B cell (primary cell): ENCODE data around the gene FARP1. TPM values are rescaled to one million over a fixed set of nuclear protein-coding genes. Genes with fewer than 3 reads are reported as not detected.

Experiments used
- ATAC-seq: fragments of 200-7000 bp; cut with Tn5 transposase; one replicate; pipeline ENCODE4 v1.10.0; 2021; ENCODE audit warnings: low read depth, mild to moderate bottlenecking, moderate number of reproducible peaks, moderate library complexity
- CTCF ChIA-PET: fragments of 350-600 bp; sonication (Branson Sonifier 250); formaldehyde crosslinking; loops from one replicate; lab custom pipeline; 2021; ENCODE audit warnings: antibody characterized with exemption, inconsistent platforms; lab: Charles Lee
- POLR2A ChIA-PET: fragments of 350-600 bp; sonication (Branson Sonifier 250); formaldehyde crosslinking; loops from one replicate; lab custom pipeline; 2021; ENCODE audit warnings: antibody characterized with exemption; lab: Charles Lee
- DNase-seq: peaks from one replicate; pipeline ENCODE4 v3.0.0; 2013
- H2AFZ ChIP-seq: 2 replicates; pipeline ENCODE4 v1.6.1; 2012; ENCODE audit warnings: mild to moderate bottlenecking, low read depth, low read length; ENCODE audit not compliant: insufficient read depth, poor library complexity, severe bottlenecking
- H3K27ac ChIP-seq, 2 donors: 1 replicate in 1 of 2; 2 replicates in 1 of 2; pipeline ENCODE4 v1.5.1; 2012 to 2013; ENCODE audit warnings: low read length in 2 of 2, mild to moderate bottlenecking in 2 of 2, moderate library complexity in 1 of 2
- H3K27me3 ChIP-seq, 4 experiments: fragments of 200-600 bp in 1 of 4; sonication (generic) in 1 of 4; replicated peaks in 1 of 4; 1 replicate in 2 of 4; 2 replicates in 2 of 4; pipeline versions ENCODE4 v1.6.1 to v1.7.0; 2013 to 2016; ENCODE audit warnings: low read length in 3 of 4, mild to moderate bottlenecking in 2 of 4, mixed read lengths in 1 of 4, moderate library complexity in 1 of 4; ENCODE audit not compliant: insufficient read depth in 4 of 4, control insufficient read depth in 3 of 4; ENCODE audit errors: control extremely low read depth in 1 of 4
- H3K36me3 ChIP-seq, 2 experiments: replicated peaks in 1 of 2; 1 replicate in 1 of 2; 2 replicates in 1 of 2; pipeline versions ENCODE4 v1.6.1 to v1.7.1; 2013; ENCODE audit warnings: low read length in 1 of 2; ENCODE audit not compliant: insufficient read depth in 2 of 2, control insufficient read depth in 1 of 2; ENCODE audit errors: control extremely low read depth in 1 of 2, extremely low read depth in 1 of 2
- H3K4me1 ChIP-seq, 2 donors: fragments of 200-600 bp in 1 of 2; sonication (generic) in 1 of 2; 1 replicate in 1 of 2; 2 replicates in 1 of 2; pipeline versions ENCODE4 v1.5.1 to v1.6.1; 2013 to 2017; ENCODE audit warnings: low read length in 2 of 2; ENCODE audit not compliant: control insufficient read depth in 2 of 2, insufficient read depth in 2 of 2
- H3K4me2 ChIP-seq: replicated peaks from 2 replicates; pipeline ENCODE3; 2012; ENCODE audit warnings: mild to moderate bottlenecking, low read depth, low read length; ENCODE audit not compliant: poor library complexity, severe bottlenecking
- H3K4me3 ChIP-seq, 5 experiments: fragments of 200-600 bp in 1 of 5; sonication (generic) in 1 of 5; 1 replicate in 3 of 5; 2 replicates in 2 of 5; pipeline versions ENCODE4 v1.5.1 to v1.7.0; 2011 to 2016; ENCODE audit warnings: low read length in 4 of 5, mild to moderate bottlenecking in 4 of 5, low read depth in 2 of 5, control low read depth in 1 of 5, moderate library complexity in 1 of 5; ENCODE audit not compliant: insufficient read depth in 1 of 5; ENCODE audit errors: control extremely low read depth in 1 of 5, extremely low read depth in 1 of 5
- H3K79me2 ChIP-seq: fragments of 200-600 bp; sonication (generic); one replicate; pipeline ENCODE4 v1.6.0; 2016; ENCODE audit warnings: low read length; ENCODE audit not compliant: control insufficient read depth, insufficient read depth
- H3K9ac ChIP-seq: fragments of 200-600 bp; sonication (generic); 2 replicates; pipeline ENCODE4 v1.6.1; 2017; ENCODE audit warnings: mild to moderate bottlenecking, low read length, moderate library complexity
- H3K9me3 ChIP-seq, 3 donors: one replicate each; pipeline versions ENCODE4 v1.6.1 to v1.7.1; 2013; ENCODE audit warnings: low read length in 2 of 3; ENCODE audit not compliant: control insufficient read depth in 2 of 3, insufficient read depth in 1 of 3; ENCODE audit errors: control extremely low read depth in 1 of 3
- H4K20me1 ChIP-seq: 2 replicates; pipeline ENCODE4 v1.6.0; 2012; ENCODE audit warnings: mild to moderate bottlenecking, low read length; ENCODE audit not compliant: insufficient read depth, control insufficient read depth, poor library complexity, severe bottlenecking
- H3K27ac Mint-ChIP-seq: one replicate; pipeline ENCODE4 v1.8.0; 2021; ENCODE audit warnings: mixed read lengths
- H3K27me3 Mint-ChIP-seq: one replicate; pipeline ENCODE4 v1.8.0; 2021; ENCODE audit warnings: mixed read lengths
- H3K4me1 Mint-ChIP-seq: one replicate; pipeline ENCODE4 v1.8.0; 2021; ENCODE audit warnings: mixed read lengths
- H3K4me3 Mint-ChIP-seq: one replicate; pipeline ENCODE4 v1.8.0; 2021; ENCODE audit warnings: mixed read lengths
- H3K9me3 Mint-ChIP-seq: one replicate; pipeline ENCODE4 v1.8.0; 2022; ENCODE audit warnings: mixed read lengths; ENCODE audit not compliant: insufficient read depth
- CTCF ChIP-seq: fragments of 200-600 bp; IDR thresholded peaks from one replicate; pipeline ENCODE4 v1.8.0; 2022; ENCODE audit warnings: antibody characterized with exemption, mild to moderate bottlenecking
- EZH2 ChIP-seq: IDR thresholded peaks from 2 replicates; pipeline ENCODE4 v1.6.1; 2012; ENCODE audit warnings: borderline replicate concordance, low read depth, mild to moderate bottlenecking, moderate library complexity, low read length; ENCODE audit not compliant: insufficient read depth, poor library complexity, severe bottlenecking
- WGBS: methylation state at CpG from one replicate; pipeline ENCODE4 v1.1.5; 2013; ENCODE audit warnings: missing lambda C conversion rate; ENCODE audit not compliant: insufficient coverage; 5-methylcytosine and 5-hydroxymethylcytosine counted together
- intact Hi-C: fragments of 100-400 bp; cut with micrococcal nuclease; formaldehyde crosslinking; loops from one replicate; pipeline ENCODE4 v1.10.0; 2022
- polyA plus RNA-seq: library from polyadenylated mRNA; depleted of rRNA; stranded (reverse); fragments of >200 nt; gene quantifications from 2 replicates; pipeline ENCODE4 v1.2.3, GENCODE V29; 2012
- total RNA-seq, 2 donors: library from RNA; stranded (reverse); fragments of 120-200 nt in 1 of 2; gene quantifications; 1 replicate in 1 of 2; 2 replicates in 1 of 2; pipeline versions ENCODE4 v1.2.3 to v1.2.4, GENCODE V29; 2013 to 2022

FARP1 gene
- total and polyA plus RNA-seq, 2 donors (not counting 1 experiment from before 2014, with no cell fraction given), result 0.15 to 1.5 TPM

- Histone ChIP-seq H3K4me2 (no peak overlapping the region), H3K9ac (no peak overlapping the region), H3K4me3 (no peak overlapping the region), H3K36me3 (no peaks in the 10 kb centered on the region), H2AFZ (no peak overlapping the region), H3K9me3 (peaks cover 0 to 11% (median 0%) of the 10 kb centered on the region in 3 donors), H3K4me1 (peaks cover 5% of the 10 kb centered on the region in 2 donors), H3K27me3 (peaks cover 0 to 7% (median 4%) of the 10 kb centered on the region in 4 experiments), H3K79me2 (no peaks in the 10 kb centered on the region), H3K27ac (no peak overlapping the region), H4K20me1 (no peaks in the 10 kb centered on the region)
- peaks cover 5% of the 10 kb centered on the region for H3K4me1 Mint-ChIP-seq
- POLR2A ChIA-PET, result no interaction called here
- DNase-seq (no peak), ATAC-seq (no peak)
- TF ChIP-seq CTCF (no peak), EZH2 (no peak)
- no peaks in the 10 kb centered on the region for H3K9me3 Mint-ChIP-seq
- intact Hi-C loops, result no loop called here
- CTCF ChIA-PET, result no interaction called here
- H3K27ac Mint-ChIP-seq, result no peak overlapping the region
- H3K4me3 Mint-ChIP-seq, result no peak overlapping the region
- WGBS, result 90% methylated on average over 2 of the region's 4 CpGs
- peaks cover 25% of the 10 kb centered on the region for H3K27me3 Mint-ChIP-seq
These were observed 273.5 kb downstream of the FARP1 start for GRCh38 chr13:98416408-98416807.

- CTCF ChIA-PET, result no interaction called here
- Histone ChIP-seq H3K4me3 (no peak overlapping the region), H2AFZ (no peak overlapping the region), H3K27ac (no peak overlapping the region), H3K27me3 (no peaks in the 10 kb centered on the region), H3K4me1 (no peaks in the 10 kb centered on the region), H3K9ac (no peak overlapping the region), H3K79me2 (no peaks in the 10 kb centered on the region), H4K20me1 (no peaks in the 10 kb centered on the region), H3K36me3 (no peaks in the 10 kb centered on the region), H3K9me3 (peaks cover 0 to 11% (median 0%) of the 10 kb centered on the region in 3 donors), H3K4me2 (no peak overlapping the region)
- WGBS, result 90% methylated on average over 13 of the region's 14 CpGs
- Mint-ChIP-seq H3K27me3 (no peaks in the 10 kb centered on the region), H3K4me1 (no peaks in the 10 kb centered on the region), H3K9me3 (no peaks in the 10 kb centered on the region), H3K27ac (no peak overlapping the region), H3K4me3 (no peak overlapping the region)
- no peak for ATAC-seq
- DNase-seq, result no peak
- TF ChIP-seq CTCF (no peak), EZH2 (no peak)
- POLR2A ChIA-PET, result no interaction called here
- intact Hi-C loops, result no loop called here
These were observed 277.1 kb downstream of the FARP1 start for GRCh38 chr13:98419786-98420553.
